Stomach smooth muscle (tissue), 2 donors: Measurements from ENCODE around the gene FAM53B.

Experiments used
- H3K27ac ChIP-seq: one replicate; pipeline ENCODE4 v1.7.0; 2013; ENCODE audit warnings: mild to moderate bottlenecking, low read length, inconsistent platforms
- H3K27me3 ChIP-seq, 2 donors: one replicate each; pipeline ENCODE4 v1.7.0; 2013; ENCODE audit warnings: low read length in 2 of 2; ENCODE audit not compliant: insufficient read depth in 2 of 2, control insufficient read depth in 1 of 2
- H3K36me3 ChIP-seq, 2 donors: one replicate each; pipeline ENCODE4 v1.7.0; 2013; ENCODE audit warnings: low read length in 2 of 2; ENCODE audit not compliant: control insufficient read depth in 2 of 2, insufficient read depth in 2 of 2
- H3K4me1 ChIP-seq: one replicate; pipeline ENCODE4 v1.7.0; 2013; ENCODE audit warnings: low read length; ENCODE audit not compliant: control insufficient read depth, insufficient read depth
- H3K4me3 ChIP-seq, 2 donors: one replicate each; pipeline ENCODE4 v1.7.0; 2013; ENCODE audit warnings: low read length in 2 of 2
- H3K9ac ChIP-seq, 2 donors: one replicate each; pipeline ENCODE4 v1.7.0; 2013; ENCODE audit warnings: low read length in 2 of 2, mild to moderate bottlenecking in 1 of 2
- H3K9me3 ChIP-seq, 2 donors: one replicate each; pipeline ENCODE4 v1.7.0; 2013; ENCODE audit warnings: low read length in 2 of 2; ENCODE audit not compliant: control insufficient read depth in 2 of 2
- donor health status: healthy.
- donor health status: Pancreatic carcinoma.

FAM53B gene

DNA sequence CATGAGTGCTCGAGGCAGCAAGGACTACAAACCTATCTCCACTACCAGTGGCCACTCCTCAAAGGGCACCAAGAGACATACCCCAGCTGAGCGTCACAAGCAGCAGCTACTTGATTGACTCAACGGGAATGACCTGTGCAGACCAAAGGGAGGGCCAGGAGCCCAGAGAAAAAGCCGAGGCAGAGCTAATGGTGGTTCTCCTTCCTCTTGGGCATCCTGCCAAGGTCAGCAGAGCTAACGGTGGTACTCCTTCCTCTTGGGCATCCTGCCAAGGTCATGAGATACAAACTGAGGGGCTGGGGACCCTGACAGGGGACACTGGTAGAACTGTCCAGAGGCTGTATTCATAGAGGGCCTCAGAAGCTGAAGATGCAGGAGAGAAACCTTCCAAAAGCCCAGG lies 60.4 kb downstream of the FAM53B start:
- peaks cover 10% of the 10 kb centered on the region for H3K4me1 ChIP-seq

GRCh38 chr10:124681626-124682552 lies 62.3 kb downstream of the FAM53B start:
- H3K27me3 ChIP-seq: no peaks in the 10 kb centered on the region
- no peak overlapping the region for H3K4me3 ChIP-seq
- peaks cover 26% of the 10 kb centered on the region for H3K4me1 ChIP-seq
- H3K27ac ChIP-seq: no peak overlapping the region
- no peaks in the 10 kb centered on the region for H3K9me3 ChIP-seq
- H3K36me3 ChIP-seq: peaks cover 15 to 18% of the 10 kb centered on the region in 2 donors
- H3K9ac ChIP-seq: no peak overlapping the region

More for the DNA sequence above, 60.4 kb downstream of the FAM53B start:
- no peaks in the 10 kb centered on the region for H3K9me3 ChIP-seq
- no peak overlapping the region for H3K27ac ChIP-seq
- no peak overlapping the region for H3K9ac ChIP-seq
- H3K4me3 ChIP-seq: no peak overlapping the region
- peaks cover 15 to 19% of the 10 kb centered on the region in 2 donors for H3K36me3 ChIP-seq
- H3K27me3 ChIP-seq: no peaks in the 10 kb centered on the region

DNA sequence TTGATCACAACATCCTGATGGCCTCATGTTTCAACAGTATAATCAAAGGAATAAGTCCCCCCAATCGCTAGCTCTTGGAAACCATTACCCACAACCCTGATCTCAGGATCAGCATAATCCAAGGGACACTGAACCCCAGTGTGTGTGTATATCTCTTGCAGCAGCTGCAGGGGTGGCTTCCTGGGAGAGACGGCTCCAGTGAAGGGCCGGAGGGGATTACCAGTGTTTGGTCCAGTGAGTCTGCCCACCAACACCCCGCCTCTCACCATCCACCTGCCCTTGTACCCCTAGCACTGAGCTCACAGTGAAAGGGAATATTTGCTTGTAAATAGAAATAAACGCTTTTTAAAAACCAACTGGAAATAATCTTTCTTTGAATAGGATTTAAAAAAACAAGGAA lies 63.1 kb downstream of the FAM53B start:
- Histone ChIP-seq H3K27ac (no peak overlapping the region), H3K9ac (no peak overlapping the region), H3K36me3 (peaks cover 11 to 15% of the 10 kb centered on the region in 2 donors), H3K27me3 (no peaks in the 10 kb centered on the region), H3K4me1 (peaks cover 23% of the 10 kb centered on the region), H3K9me3 (no peaks in the 10 kb centered on the region), H3K4me3 (no peak overlapping the region)

GRCh38 chr10:124680675-124681074 lies 63.5 kb downstream of the FAM53B start:
- Histone ChIP-seq H3K27ac (no peak overlapping the region), H3K9ac (no peak overlapping the region), H3K4me3 (no peak overlapping the region), H3K4me1 (peaks cover 24% of the 10 kb centered on the region), H3K27me3 (no peaks in the 10 kb centered on the region), H3K9me3 (no peaks in the 10 kb centered on the region), H3K36me3 (peaks cover 11 to 15% of the 10 kb centered on the region in 2 donors)

DNA sequence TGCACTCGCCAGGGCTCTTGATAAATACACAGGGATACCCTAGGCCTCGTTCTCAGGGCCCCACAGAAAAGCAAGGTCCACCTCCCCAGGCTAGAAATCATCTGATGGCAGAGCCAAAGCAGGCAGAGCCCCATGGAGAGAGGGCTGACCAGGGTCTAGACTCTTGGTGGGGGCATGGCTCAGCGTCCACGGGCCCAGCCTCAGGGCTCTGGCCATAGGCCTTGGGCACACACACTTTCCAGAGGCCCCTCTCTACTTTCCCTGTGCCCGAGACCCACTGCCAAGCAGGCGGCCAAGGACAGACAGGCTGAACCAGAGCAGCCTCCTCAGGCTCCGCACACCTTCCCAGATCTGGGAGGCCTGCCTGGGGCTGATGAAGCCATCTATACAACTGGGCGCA lies 64.8 kb downstream of the FAM53B start:
- H3K9ac ChIP-seq: no peak overlapping the region
- H3K27me3 ChIP-seq: no peaks in the 10 kb centered on the region
- no peak overlapping the region for H3K4me3 ChIP-seq
- H3K4me1 ChIP-seq: peaks cover 30% of the 10 kb centered on the region
- peaks cover 11 to 17% of the 10 kb centered on the region in 2 donors for H3K36me3 ChIP-seq
- no peak overlapping the region for H3K27ac ChIP-seq
- H3K9me3 ChIP-seq: no peaks in the 10 kb centered on the region

- Histone ChIP-seq H3K27ac (no peak overlapping the region), H3K4me3 (no peak overlapping the region), H3K36me3 (peaks cover 11 to 17% of the 10 kb centered on the region in 2 donors), H3K27me3 (no peaks in the 10 kb centered on the region), H3K4me1 (peaks cover 31% of the 10 kb centered on the region), H3K9me3 (no peaks in the 10 kb centered on the region), H3K9ac (no peak overlapping the region)
Observed at GRCh38 chr10:124678557-124679240, 65.5 kb downstream of the FAM53B start.

GRCh38 chr10:124677749-124678556 lies 66.2 kb downstream of the FAM53B start:
- Histone ChIP-seq H3K27ac (no peak overlapping the region), H3K36me3 (peaks cover 11 to 17% of the 10 kb centered on the region in 2 donors), H3K9me3 (no peaks in the 10 kb centered on the region), H3K4me1 (peaks cover 30% of the 10 kb centered on the region), H3K27me3 (no peaks in the 10 kb centered on the region), H3K4me3 (peak overlapping the region in 1 of 2 donors; percentile 29), H3K9ac (no peak overlapping the region)

GRCh38 chr10:124677293-124677699 lies 66.9 kb downstream of the FAM53B start:
- no peak overlapping the region for H3K27ac ChIP-seq

DNA sequence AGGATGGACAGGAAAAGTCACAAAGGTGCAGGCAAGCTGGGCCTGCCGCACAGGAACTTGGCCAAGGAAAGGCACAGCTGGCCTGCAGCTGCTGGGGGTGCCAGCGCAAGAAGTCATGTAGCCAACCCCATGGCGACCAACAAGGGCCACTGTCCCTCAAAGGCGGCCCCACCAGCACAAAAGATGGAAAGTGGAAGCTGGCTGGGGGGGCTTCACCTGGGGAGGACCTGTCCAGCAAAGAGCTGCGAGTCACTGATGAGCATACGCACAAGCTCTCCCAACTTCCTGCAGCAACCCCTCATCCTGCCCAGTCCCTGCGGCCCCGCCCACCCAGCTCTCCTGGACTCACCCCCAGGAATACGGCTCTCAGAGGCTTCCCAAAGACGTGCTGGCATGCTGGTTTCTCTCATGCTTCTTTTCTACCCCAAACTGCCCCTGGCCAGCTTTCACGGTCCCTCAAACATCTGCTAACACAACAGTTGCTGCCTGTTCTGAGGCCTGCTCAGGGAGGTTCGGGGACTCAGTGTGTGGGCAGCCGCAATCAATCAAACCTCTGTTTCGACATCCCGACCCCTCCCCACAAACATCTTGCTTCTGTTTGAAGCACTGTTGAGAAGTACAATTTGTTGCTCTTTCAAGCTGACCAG lies 67.6 kb downstream of the FAM53B start:
- H3K27me3 ChIP-seq: no peaks in the 10 kb centered on the region
- H3K4me3 ChIP-seq: no peak overlapping the region
- H3K27ac ChIP-seq: no peak overlapping the region
- H3K4me1 ChIP-seq: peaks cover 30% of the 10 kb centered on the region
- no peak overlapping the region for H3K9ac ChIP-seq
- no peaks in the 10 kb centered on the region for H3K9me3 ChIP-seq
- peaks cover 10 to 12% of the 10 kb centered on the region in 2 donors for H3K36me3 ChIP-seq

More at GRCh38 chr10:124677293-124677699, 66.9 kb downstream of the FAM53B start:
- no peak overlapping the region for H3K9ac ChIP-seq
- H3K4me1 ChIP-seq: peaks cover 30% of the 10 kb centered on the region
- no peak overlapping the region for H3K4me3 ChIP-seq
- no peaks in the 10 kb centered on the region for H3K9me3 ChIP-seq
- H3K27me3 ChIP-seq: no peaks in the 10 kb centered on the region
- H3K36me3 ChIP-seq: peaks cover 11 to 17% of the 10 kb centered on the region in 2 donors

DNA sequence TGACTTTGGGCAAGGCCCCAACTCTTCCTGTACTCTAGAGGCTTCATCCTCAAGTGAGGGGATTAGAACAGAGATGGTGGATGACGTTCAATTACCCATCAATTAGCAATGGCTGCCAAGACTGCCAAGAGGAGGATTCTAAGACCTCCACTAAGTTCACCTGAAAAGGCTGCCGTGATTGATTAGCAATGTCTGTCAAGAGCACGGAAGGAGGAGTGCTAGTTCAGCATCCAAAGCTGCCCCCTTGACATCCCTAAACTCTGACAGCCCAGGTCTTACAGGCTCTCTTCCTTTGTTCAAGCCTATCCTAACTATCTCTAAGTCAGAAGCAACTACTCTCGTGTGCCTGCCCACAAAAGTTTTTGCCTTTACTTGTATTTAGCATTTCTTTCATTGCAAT lies 68.4 kb downstream of the FAM53B start:
- Histone ChIP-seq H3K4me3 (no peak overlapping the region), H3K4me1 (peaks cover 32% of the 10 kb centered on the region), H3K9ac (no peak overlapping the region), H3K9me3 (no peaks in the 10 kb centered on the region), H3K36me3 (peaks cover 4 to 6% of the 10 kb centered on the region in 2 donors), H3K27ac (no peak overlapping the region), H3K27me3 (no peaks in the 10 kb centered on the region)
